Esophagus squamous epithelium (tissue), 4 donors: ENCODE results near the gene CD302.
A peak's percentile ranks its signal among the peaks of the same experiment; 100 is the strongest.

Source experiments
- POLR2A ChIP-seq, 4 donors: fragments of 450-650 bp; IDR thresholded peaks; one replicate each; pipeline ENCODE4 v1.6.1; 2017; ENCODE audit warnings: antibody characterized with exemption in 4 of 4, mild to moderate bottlenecking in 4 of 4, moderate library complexity in 3 of 4
- TF ChIP-seq, protein P1 (sequence below), 6 experiments: fragments of 450-650 bp in 4 of 6; fragments of 200-600 bp in 2 of 6; sonication (generic) in 2 of 6; IDR thresholded peaks; one replicate each; pipeline ENCODE4 v1.5.1; 2016 to 2019; ENCODE audit warnings: antibody characterized with exemption in 6 of 6, mild to moderate bottlenecking in 4 of 6, moderate library complexity in 4 of 6

DNA sequence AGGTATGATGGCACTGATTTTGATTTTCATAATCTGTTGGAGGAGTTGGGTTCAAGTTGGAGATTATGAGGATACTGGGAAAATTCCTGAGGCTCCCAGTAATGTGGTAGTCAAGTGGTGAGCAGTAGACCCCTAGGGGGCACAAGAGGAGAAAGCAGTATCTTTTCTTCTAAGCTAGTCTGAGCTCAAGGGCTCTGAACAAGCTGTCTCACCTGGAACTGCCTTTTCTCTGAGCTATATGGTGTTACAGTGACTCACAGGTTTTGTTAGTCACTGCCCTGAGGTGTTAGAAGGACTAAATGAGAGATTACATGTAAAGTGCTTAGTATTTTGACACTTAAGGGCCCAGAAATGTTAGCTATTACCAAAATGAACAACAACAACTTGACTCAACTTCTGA, 42.2 kb downstream of the CD302 start:
- TF ChIP-seq, protein P1, sequence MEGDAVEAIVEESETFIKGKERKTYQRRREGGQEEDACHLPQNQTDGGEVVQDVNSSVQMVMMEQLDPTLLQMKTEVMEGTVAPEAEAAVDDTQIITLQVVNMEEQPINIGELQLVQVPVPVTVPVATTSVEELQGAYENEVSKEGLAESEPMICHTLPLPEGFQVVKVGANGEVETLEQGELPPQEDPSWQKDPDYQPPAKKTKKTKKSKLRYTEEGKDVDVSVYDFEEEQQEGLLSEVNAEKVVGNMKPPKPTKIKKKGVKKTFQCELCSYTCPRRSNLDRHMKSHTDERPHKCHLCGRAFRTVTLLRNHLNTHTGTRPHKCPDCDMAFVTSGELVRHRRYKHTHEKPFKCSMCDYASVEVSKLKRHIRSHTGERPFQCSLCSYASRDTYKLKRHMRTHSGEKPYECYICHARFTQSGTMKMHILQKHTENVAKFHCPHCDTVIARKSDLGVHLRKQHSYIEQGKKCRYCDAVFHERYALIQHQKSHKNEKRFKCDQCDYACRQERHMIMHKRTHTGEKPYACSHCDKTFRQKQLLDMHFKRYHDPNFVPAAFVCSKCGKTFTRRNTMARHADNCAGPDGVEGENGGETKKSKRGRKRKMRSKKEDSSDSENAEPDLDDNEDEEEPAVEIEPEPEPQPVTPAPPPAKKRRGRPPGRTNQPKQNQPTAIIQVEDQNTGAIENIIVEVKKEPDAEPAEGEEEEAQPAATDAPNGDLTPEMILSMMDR (IDR thresholded peaks at IDR 0.05), result peak in 2 of 6 experiments; percentile 21 to 47
- TF ChIP-seq POLR2A (IDR thresholded peaks at IDR 0.05), result no peak
